Middle frontal gyrus (tissue), 1 donor: ENCODE data around the gene STAT5B.

Experiments
- DNase-seq: peaks from one replicate; pipeline ENCODE4 v3.0.0-alpha.2; 2015; ENCODE audit warnings: low spot score; ENCODE audit errors: extremely low spot score

Gene STAT5B

GRCh38 chr17:42180411-42180921 lies 95.7 kb downstream of the STAT5B start:
- no peak for DNase-seq

DNA sequence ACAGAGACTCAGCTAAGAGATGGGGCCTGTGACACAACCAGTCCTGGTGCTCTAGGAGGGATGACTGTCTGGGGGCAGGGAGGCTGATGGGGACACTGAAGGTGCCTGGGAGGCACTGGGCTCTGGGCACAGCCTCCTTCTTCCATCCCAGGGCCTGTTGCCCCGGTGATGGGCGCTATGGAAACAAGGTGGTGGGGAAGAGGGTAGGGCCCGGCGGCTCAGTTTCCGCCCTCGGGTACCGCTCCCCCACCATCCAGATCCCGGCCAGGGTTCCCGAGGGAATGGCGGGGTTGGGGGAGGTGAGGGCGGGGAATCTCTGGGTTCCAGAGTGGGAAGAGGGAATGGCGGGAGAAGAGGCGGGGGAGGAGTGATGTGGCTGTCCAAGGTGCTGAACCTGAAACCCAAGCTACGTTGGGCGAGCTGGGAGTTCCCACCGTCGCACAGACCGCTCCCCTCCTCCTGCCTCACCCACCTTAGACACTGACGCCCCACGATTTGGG lies 96.2 kb downstream of the STAT5B start:
- no peak for DNase-seq

DNA sequence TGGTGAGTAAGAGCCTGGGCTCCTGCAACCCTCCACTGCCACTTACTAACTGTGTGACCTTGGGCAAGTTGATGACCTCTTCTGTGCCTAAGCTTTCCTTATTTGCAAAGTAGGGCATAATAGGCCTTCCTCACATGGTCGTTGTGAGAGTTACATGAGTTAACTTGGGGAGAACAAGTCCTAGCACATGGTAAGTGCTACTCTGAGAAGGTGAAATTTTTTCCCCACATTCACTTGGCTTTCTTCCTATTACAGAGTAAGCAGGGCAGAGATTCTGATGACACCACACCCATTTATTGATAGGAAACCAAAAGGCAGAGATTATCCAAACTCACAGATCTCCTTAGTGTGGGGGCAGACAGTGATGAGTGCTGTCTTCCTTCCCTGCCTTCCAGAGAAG lies 96.9 kb downstream of the STAT5B start:
- DNase-seq = no peak

DNA sequence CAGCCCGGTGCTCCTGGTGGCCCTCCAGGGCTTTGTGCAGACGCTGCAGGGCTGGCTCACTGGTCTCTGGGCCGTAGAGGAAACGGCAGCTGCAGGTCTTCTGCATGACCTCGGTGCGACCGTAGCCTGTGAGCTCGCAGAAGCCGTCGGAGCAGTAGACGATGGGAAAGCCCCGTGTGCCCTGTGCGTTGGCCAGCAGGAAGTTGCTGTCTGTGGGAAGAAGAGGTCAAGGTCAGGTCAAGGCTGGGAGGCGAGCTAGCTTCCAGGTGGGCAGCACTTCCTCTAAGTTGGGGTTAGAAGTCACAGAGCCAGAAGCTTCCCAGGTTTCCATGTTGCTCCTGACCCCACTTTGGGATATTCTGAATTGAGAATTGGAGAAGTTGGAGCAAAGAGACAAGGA lies 97.4 kb downstream of the STAT5B start:
- DNase-seq = no peak

DNA sequence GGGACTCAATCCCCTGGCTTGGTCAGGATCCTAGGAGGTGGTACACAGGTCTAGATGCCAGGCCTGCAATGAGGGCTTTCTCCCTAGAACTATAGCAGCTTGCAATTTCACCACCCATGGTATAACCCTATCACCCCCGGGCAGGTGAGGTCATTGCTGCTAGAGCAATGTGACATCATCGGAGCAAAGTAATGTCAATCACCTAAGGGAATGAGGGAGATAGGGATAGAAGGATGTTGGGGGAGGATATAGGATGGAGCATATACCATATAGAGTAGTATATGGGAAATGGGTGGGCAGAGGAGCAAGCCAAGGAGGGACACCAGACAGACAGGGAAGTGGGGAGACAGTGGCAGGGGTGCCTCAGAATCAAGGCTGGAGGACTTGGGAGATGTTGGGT lies 98.5 kb downstream of the STAT5B start:
- DNase-seq = no peak

- peak; percentile 50 for DNase-seq
Observed at GRCh38 chr17:42174126-42174783, 101.9 kb downstream of the STAT5B start.

DNA sequence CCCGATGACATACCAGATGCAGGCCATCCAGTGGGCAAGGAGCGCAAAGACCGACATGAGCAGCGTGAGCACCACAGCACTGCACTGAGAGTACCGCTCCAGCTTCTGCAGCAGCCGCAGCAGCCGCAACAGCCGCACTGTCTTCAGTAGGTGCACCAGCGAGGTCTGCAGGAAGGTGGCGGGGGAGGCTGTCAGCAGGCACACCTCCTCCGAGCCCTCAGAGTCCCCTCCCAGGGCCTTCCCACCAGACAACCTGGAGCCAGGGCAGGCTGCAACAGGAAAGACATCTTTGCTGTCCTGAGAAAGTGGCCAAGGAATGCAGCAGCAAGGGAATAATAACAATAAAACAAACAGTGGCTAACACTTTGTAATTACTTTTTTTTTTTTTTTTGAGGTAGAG lies 104.4 kb downstream of the STAT5B start:
- no peak for DNase-seq

- DNase-seq = no peak
Observed at GRCh38 chr17:42169351-42169750, 106.8 kb downstream of the STAT5B start.

- no peak for DNase-seq
Observed at GRCh38 chr17:42167807-42168206, 108.4 kb downstream of the STAT5B start.

- no peak for DNase-seq
Observed at GRCh38 chr17:42166196-42166763, 109.9 kb downstream of the STAT5B start.

GRCh38 chr17:42165751-42166150 lies 110.4 kb downstream of the STAT5B start:
- no peak for DNase-seq

DNA sequence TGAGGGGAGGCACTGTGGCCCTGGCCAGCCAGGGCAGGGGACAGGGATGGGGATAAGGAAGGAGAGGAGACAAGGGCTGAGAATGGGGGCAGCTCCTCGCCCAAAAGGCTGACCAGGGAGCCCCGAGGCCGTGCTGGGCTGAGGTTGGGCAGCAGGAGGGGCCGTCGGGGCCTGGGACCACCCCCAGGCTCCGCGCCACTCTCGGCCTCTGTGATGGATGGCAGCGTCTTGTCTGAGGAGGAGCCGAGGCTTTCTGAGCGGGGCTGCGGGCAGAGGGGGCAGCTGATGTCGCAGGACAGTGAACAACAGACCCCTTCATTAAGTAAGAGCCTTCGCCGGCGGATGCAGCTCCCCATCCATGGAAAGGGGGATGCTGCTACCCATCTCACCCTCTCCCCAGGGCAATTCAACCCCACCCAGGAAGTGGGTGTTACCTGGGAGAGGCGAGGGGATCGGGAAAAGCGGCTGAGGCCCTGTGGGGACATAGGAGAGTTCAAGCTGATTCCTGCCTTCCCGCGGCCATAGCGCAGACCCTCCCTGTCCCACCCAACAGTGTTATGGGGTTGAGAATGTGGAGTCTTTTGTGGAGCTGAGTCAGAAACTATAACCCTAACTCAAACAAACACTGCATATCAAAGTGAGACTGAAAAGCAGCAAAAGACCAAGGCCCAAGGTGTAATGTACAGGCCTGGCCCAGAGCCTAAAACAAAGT lies 112.3 kb downstream of the STAT5B start:
- DNase-seq = no peak

DNA sequence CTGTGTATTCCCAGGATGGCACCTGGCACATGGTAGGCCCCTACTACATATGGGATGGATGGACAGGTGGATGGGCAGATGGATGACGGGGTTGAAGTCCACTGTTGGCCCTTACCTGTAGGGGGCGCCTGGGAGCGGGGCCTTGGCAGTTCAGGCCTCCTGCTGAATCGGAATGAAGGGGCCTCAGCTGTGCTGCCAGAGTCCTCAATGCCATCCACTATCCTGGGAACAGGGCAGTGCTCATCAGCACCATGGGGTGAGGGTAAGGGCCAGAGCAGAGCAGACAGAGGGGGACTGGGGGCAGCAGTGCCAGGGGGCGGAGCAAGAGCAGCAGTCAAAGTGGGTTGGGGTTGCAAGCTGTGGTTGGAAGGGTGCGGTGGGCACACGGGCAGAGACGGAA lies 113.1 kb downstream of the STAT5B start:
- no peak for DNase-seq

DNA sequence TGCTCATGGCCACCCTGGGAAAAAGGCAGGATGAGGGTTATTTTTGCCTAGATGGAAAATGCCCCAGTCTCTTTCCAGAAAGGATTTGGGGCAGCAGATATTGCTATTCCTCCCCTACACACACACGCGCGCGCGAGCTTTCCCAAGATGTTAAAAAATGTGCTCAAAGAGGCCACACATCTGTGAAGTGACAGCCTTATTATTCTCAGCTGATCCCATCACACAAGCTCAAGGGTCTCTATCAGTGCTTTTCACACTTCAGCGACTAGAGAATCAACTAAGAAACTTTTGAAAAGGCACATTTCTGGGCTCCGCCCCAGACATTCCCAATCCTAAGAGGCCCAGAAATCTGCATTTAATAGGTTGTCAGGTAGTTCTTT lies 115.7 kb downstream of the STAT5B start:
- DNase-seq = no peak

DNA sequence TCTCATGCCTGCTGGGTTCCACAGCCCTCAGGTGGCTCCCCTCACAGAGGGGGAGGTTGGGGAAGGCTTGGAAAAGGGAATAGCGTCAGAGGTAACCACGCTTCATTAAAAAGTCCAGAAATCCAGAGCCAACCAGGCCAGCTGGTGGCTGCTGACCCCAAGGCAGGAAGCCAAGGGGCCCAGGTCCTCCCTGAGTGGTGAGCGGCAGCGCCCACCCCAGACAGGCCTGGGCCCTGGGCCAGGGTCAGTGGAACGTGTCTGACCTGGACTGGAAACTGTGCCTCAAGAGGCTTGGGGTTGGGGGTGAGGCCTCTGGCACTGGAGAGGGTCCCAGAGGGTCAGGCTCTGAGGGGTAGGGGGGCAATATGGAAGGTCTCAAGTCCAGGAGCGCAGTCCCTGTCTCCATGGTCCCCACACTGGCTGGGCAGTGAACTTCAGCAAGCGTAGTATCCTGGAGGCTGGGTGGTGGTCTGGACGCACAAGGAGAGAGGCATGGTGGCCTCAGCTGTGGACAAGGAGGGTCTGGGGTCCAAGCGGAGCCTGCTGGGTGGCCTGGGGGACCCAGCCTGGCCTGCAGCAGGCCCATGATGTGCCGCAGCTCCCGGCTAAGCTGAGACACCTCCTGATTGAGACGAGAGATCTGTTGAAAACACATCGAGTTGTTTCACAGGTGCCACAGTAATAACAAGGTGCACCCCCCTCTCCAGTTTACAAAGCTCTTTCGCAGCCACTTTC lies 116.2 kb downstream of the STAT5B start:
- no peak for DNase-seq

- DNase-seq = no peak
Observed at GRCh38 chr17:42155614-42156045, 120.6 kb downstream of the STAT5B start.

- DNase-seq = no peak
Observed at GRCh38 chr17:42153919-42154742, 122.1 kb downstream of the STAT5B start.
